ENCODE results near the gene H2BK1. TPM values are rescaled to one million over a fixed set of nuclear protein-coding genes. Genes with fewer than 3 reads are reported as not detected.

The H2BK1 gene
- total and polyA plus RNA-seq, 2 donors = 0.25 TPM; not detected in 1

- Histone ChIP-seq H3K9me3 (ENCODE audit: control insufficient read depth in 2 of 2, insufficient read depth in 1 of 2, low read length in 1 of 2) (peaks cover 0 to 3% of the 10 kb centered on the region in 2 donors), H3K4me3 (ENCODE audit: low read length in 2 of 2) (peak overlapping the region; percentile 55 to 69), H3K36me3 (ENCODE audit: control insufficient read depth in 2 of 2, insufficient read depth in 2 of 2, low read length in 1 of 2) (peaks cover 14 to 17% of the 10 kb centered on the region in 2 donors), H3K4me1 (ENCODE audit: control insufficient read depth in 2 of 2, insufficient read depth in 2 of 2, low read length in 2 of 2) (peaks cover 13 to 30% of the 10 kb centered on the region in 2 donors), H3K27ac (ENCODE audit: low read depth in 1 of 2, low read length in 1 of 2) (peak overlapping the region in 1 of 2 donors; percentile 83), H3K27me3 (ENCODE audit: control insufficient read depth in 2 of 2, insufficient read depth in 1 of 2, low read length in 1 of 2) (no peaks in the 10 kb centered on the region)
- no peak for DNase-seq (ENCODE audit: low read depth in 6 of 9, low spot score in 9 of 9)
- 88% methylated on average over 10 of the region's 10 CpGs for WGBS
These were observed 18.0 kb upstream of the H2BK1 start for GRCh38 chr7:151228024-151228866.

- H3K4me3 ChIP-seq (ENCODE audit: low read length in 2 of 2) = peak within 1 kb of the TSS; percentile 55 to 69
- H3K27ac ChIP-seq (ENCODE audit: low read depth in 1 of 2, low read length in 1 of 2) = peak within 1 kb of the TSS; percentile 83 to 84
- H3K36me3 ChIP-seq (ENCODE audit: control insufficient read depth in 2 of 2, insufficient read depth in 2 of 2, low read length in 1 of 2) = peaks cover 25% of the 10 kb centered on the region in 2 donors
- peaks cover 0 to under 1% of the 10 kb centered on the region in 2 donors for H3K9me3 ChIP-seq (ENCODE audit: control insufficient read depth in 2 of 2, insufficient read depth in 1 of 2, low read length in 1 of 2)
- WGBS = under 1% methylated on average over 68 of the region's 68 CpGs
- DNase-seq (ENCODE audit: low read depth in 6 of 9, low spot score in 9 of 9) = peak; percentile 92 to 99 (median 96)
- H3K27me3 ChIP-seq (ENCODE audit: control insufficient read depth in 2 of 2, insufficient read depth in 1 of 2, low read length in 1 of 2) = no peaks in the 10 kb centered on the region
- peaks cover 11 to 26% of the 10 kb centered on the region in 2 donors for H3K4me1 ChIP-seq (ENCODE audit: control insufficient read depth in 2 of 2, insufficient read depth in 2 of 2, low read length in 2 of 2)
These were observed 16.8 kb upstream of the H2BK1 start, which contains the start of gene ABCF2 for GRCh38 chr7:151226875-151227782. ABCF2 (minus strand) TSS chr7:151227205; CDS start chr7:151226458, 747 bp downstream.

DNA sequence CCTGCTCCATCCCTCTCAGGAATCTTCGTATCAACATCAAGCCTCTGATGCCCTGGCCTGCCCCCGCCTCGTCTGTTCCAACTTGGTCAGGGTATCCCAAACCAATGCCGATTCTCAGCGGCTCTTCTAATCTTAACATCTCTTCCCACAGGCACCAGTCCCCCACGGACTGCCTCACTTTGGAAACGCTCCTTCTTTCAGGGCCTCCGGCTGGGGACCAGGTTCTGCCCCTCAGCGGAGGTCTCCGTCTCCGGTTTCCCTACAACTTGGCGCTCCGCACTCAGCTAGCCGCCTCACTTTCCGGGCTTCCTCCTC is 16.2 kb upstream of the H2BK1 start:
- H3K4me3 ChIP-seq (ENCODE audit: low read length in 2 of 2) = peak overlapping the region; percentile 55 to 69
- no peaks in the 10 kb centered on the region for H3K27me3 ChIP-seq (ENCODE audit: control insufficient read depth in 2 of 2, insufficient read depth in 1 of 2, low read length in 1 of 2)
- WGBS = 3% methylated on average over 15 of the region's 15 CpGs
- no peak for DNase-seq (ENCODE audit: low read depth in 6 of 9, low spot score in 9 of 9)
- peaks cover 6 to 20% of the 10 kb centered on the region in 2 donors for H3K4me1 ChIP-seq (ENCODE audit: control insufficient read depth in 2 of 2, insufficient read depth in 2 of 2, low read length in 2 of 2)
- H3K27ac ChIP-seq (ENCODE audit: low read depth in 1 of 2, low read length in 1 of 2) = no peak overlapping the region
- no peaks in the 10 kb centered on the region for H3K9me3 ChIP-seq (ENCODE audit: control insufficient read depth in 2 of 2, insufficient read depth in 1 of 2, low read length in 1 of 2)
- H3K36me3 ChIP-seq (ENCODE audit: control insufficient read depth in 2 of 2, insufficient read depth in 2 of 2, low read length in 1 of 2) = peaks cover 29 to 30% of the 10 kb centered on the region in 2 donors

DNA sequence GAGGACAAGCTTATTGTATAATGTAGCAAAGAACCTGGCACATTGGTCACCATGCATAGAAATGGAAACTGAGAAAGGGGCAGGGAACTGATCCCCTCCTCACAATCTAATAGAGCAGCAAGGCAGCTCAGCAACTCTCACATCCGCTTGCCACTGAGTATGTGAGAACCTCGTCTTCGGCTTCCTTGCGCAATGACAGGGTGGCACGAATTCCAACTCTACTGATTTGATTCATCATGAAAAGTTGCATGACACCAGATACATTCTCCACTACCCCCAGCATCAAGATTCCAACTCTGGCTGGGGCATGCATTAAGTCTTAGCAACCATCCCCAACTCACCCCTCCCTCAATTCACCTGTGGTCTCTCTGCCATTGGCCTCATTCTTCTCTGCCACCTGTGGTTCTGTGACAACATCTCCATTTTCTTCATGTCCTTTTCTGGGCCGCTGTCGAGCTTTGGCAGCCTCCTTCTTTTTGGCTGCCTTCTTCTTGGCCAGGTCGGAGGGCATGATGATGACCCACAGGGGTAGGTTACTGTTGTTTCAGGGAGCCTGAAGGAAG is 15.7 kb upstream of the H2BK1 start:
- DNase-seq (ENCODE audit: low read depth in 6 of 9, low spot score in 9 of 9) = no peak
- Histone ChIP-seq H3K27ac (ENCODE audit: low read depth in 1 of 2, low read length in 1 of 2) (no peak overlapping the region), H3K4me1 (ENCODE audit: control insufficient read depth in 2 of 2, insufficient read depth in 2 of 2, low read length in 2 of 2) (peaks cover 6 to 19% of the 10 kb centered on the region in 2 donors), H3K4me3 (ENCODE audit: low read length in 2 of 2) (peak overlapping the region; percentile 55 to 69), H3K36me3 (ENCODE audit: control insufficient read depth in 2 of 2, insufficient read depth in 2 of 2, low read length in 1 of 2) (peaks cover 30 to 32% of the 10 kb centered on the region in 2 donors), H3K9me3 (ENCODE audit: control insufficient read depth in 2 of 2, insufficient read depth in 1 of 2, low read length in 1 of 2) (no peaks in the 10 kb centered on the region), H3K27me3 (ENCODE audit: control insufficient read depth in 2 of 2, insufficient read depth in 1 of 2, low read length in 1 of 2) (no peaks in the 10 kb centered on the region)
- WGBS = 78% methylated on average over 8 of the region's 8 CpGs

DNA sequence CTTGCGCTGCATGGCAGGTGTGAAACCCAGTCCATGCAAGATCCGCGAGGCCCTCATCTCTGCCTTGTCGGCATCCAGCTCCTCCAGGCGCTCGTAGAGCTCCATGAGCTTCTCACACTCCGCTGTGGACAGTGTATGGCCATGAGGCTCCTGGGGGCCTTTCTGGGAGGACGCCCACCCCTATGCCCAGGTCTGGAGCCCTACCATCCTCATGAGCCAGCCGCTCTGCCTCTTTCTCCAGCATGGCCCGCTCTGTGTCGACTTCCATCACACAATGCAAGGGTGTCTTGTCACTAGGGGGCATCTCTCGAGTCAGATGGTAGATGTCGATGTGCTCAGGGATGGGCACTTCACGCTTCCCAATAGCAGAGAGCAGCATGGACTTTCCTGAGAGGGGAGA is 13.4 kb upstream of the H2BK1 start:
- Histone ChIP-seq H3K27me3 (ENCODE audit: control insufficient read depth in 2 of 2, insufficient read depth in 1 of 2, low read length in 1 of 2) (no peaks in the 10 kb centered on the region), H3K36me3 (ENCODE audit: control insufficient read depth in 2 of 2, insufficient read depth in 2 of 2, low read length in 1 of 2) (peaks cover 44 to 48% of the 10 kb centered on the region in 2 donors), H3K4me1 (ENCODE audit: control insufficient read depth in 2 of 2, insufficient read depth in 2 of 2, low read length in 2 of 2) (peaks cover 6 to 19% of the 10 kb centered on the region in 2 donors), H3K9me3 (ENCODE audit: control insufficient read depth in 2 of 2, insufficient read depth in 1 of 2, low read length in 1 of 2) (no peaks in the 10 kb centered on the region), H3K27ac (ENCODE audit: low read depth in 1 of 2, low read length in 1 of 2) (no peak overlapping the region), H3K4me3 (ENCODE audit: low read length in 2 of 2) (no peak overlapping the region)
- 99% methylated on average over 14 of the region's 14 CpGs for WGBS
- DNase-seq (ENCODE audit: low read depth in 6 of 9, low spot score in 9 of 9) = no peak

DNA sequence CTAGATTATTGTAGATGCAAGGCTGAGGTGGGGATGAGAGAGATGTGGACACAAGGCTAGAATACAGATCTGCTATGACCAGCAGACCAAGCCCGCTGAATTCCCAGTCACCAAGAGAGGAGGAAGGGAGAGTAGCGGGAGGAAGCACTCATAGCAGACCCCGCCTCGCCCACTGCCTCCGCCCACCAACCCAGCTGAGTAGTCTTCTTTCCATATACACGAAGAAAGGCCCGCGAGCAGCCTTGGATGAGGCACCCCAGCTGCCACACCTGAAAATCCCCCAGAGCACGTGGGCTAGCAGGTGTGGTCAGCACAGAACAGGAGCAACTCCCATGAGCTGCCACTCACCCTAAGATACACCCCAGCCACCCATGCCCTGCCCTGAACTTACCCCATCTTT is 7.9 kb upstream of the H2BK1 start:
- 98% methylated on average over 9 of the region's 9 CpGs for WGBS
- no peak overlapping the region for H3K4me3 ChIP-seq (ENCODE audit: low read length in 2 of 2)
- peaks cover 70 to 86% of the 10 kb centered on the region in 2 donors for H3K36me3 ChIP-seq (ENCODE audit: control insufficient read depth in 2 of 2, insufficient read depth in 2 of 2, low read length in 1 of 2)
- H3K27me3 ChIP-seq (ENCODE audit: control insufficient read depth in 2 of 2, insufficient read depth in 1 of 2, low read length in 1 of 2) = no peaks in the 10 kb centered on the region
- no peak for DNase-seq (ENCODE audit: low read depth in 6 of 9, low spot score in 9 of 9)
- H3K9me3 ChIP-seq (ENCODE audit: control insufficient read depth in 2 of 2, insufficient read depth in 1 of 2, low read length in 1 of 2) = no peaks in the 10 kb centered on the region
- no peaks in the 10 kb centered on the region for H3K4me1 ChIP-seq (ENCODE audit: control insufficient read depth in 2 of 2, insufficient read depth in 2 of 2, low read length in 2 of 2)
- H3K27ac ChIP-seq (ENCODE audit: low read depth in 1 of 2, low read length in 1 of 2) = no peak overlapping the region

DNA sequence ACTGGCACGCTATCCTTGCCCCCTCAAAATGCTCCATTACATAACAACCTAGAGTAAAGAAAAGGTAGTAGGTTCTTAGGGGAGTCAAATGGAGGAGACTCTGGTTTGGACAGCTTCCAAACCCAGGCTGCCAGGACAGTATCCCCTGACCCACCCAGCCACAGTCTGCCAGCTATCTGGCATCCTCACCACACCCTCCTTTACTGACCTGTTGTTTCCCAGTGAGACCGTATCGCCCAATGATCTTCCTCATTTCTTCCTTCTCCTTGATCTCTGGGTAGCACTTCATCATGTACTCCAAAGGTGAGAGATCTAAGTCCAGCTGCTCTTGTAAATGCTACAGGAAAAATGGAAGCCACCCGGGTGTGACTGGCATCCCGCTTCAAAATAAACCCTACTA is 5.1 kb upstream of the H2BK1 start:
- WGBS = 97% methylated on average over 5 of the region's 5 CpGs
- Histone ChIP-seq H3K4me3 (ENCODE audit: low read length in 2 of 2) (no peak overlapping the region), H3K4me1 (ENCODE audit: control insufficient read depth in 2 of 2, insufficient read depth in 2 of 2, low read length in 2 of 2) (no peaks in the 10 kb centered on the region), H3K27me3 (ENCODE audit: control insufficient read depth in 2 of 2, insufficient read depth in 1 of 2, low read length in 1 of 2) (no peaks in the 10 kb centered on the region), H3K27ac (ENCODE audit: low read depth in 1 of 2, low read length in 1 of 2) (no peak overlapping the region), H3K36me3 (ENCODE audit: control insufficient read depth in 2 of 2, insufficient read depth in 2 of 2, low read length in 1 of 2) (peaks cover 64 to 68% of the 10 kb centered on the region in 2 donors), H3K9me3 (ENCODE audit: control insufficient read depth in 2 of 2, insufficient read depth in 1 of 2, low read length in 1 of 2) (no peaks in the 10 kb centered on the region)
- no peak for DNase-seq (ENCODE audit: low read depth in 6 of 9, low spot score in 9 of 9)

DNA sequence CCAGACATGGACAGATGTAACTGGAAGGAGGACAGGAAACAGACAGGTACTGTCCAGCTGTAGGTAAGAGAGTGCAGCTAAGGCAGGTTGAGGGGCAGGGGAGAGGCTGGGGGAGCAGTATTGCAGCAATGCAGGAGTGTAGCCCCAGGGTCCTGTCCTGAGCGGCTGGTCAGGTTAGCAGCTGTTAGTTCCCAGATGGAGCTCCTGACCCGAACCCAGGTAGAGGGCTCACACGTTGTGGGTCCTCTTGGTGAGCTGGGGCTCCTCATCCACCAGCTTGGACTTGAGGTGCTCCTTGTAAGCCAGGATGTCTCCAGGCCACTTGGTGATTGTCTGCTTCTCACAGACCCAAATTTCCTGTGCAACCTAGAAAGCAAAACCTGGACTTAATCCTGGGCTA is 3.5 kb upstream of the H2BK1 start:
- H3K36me3 ChIP-seq (ENCODE audit: control insufficient read depth in 2 of 2, insufficient read depth in 2 of 2, low read length in 1 of 2) = peaks cover 57 to 59% of the 10 kb centered on the region in 2 donors
- no peaks in the 10 kb centered on the region for H3K27me3 ChIP-seq (ENCODE audit: control insufficient read depth in 2 of 2, insufficient read depth in 1 of 2, low read length in 1 of 2)
- no peaks in the 10 kb centered on the region for H3K4me1 ChIP-seq (ENCODE audit: control insufficient read depth in 2 of 2, insufficient read depth in 2 of 2, low read length in 2 of 2)
- over 99% methylated on average over 3 of the region's 3 CpGs for WGBS
- H3K4me3 ChIP-seq (ENCODE audit: low read length in 2 of 2) = no peak overlapping the region
- H3K9me3 ChIP-seq (ENCODE audit: control insufficient read depth in 2 of 2, insufficient read depth in 1 of 2, low read length in 1 of 2) = no peaks in the 10 kb centered on the region
- no peak for DNase-seq (ENCODE audit: low read depth in 6 of 9, low spot score in 9 of 9)
- H3K27ac ChIP-seq (ENCODE audit: low read depth in 1 of 2, low read length in 1 of 2) = no peak overlapping the region

Data from thymus (tissue), 11 donors.